Stimulated activated CD8-positive, alpha-beta memory T cell treated with anti-CD3 and anti-CD28 coated beads, Interleukin-2, amount 100 ng/mL, for 48 hours (primary cell): ENCODE measurements around the gene TUBGCP3.
"Not testable (repeated sequence)": the region's sequence is repeated elsewhere in the genome, so short reads cannot be mapped to it uniquely, and the experiment has no call there.

Source experiments
- DNase-seq, 2 donors: peaks; one replicate each; pipeline ENCODE4 v3.0.0-alpha.2; 2020; ENCODE audit warnings: low read depth in 2 of 2

The TUBGCP3 gene

DNA sequence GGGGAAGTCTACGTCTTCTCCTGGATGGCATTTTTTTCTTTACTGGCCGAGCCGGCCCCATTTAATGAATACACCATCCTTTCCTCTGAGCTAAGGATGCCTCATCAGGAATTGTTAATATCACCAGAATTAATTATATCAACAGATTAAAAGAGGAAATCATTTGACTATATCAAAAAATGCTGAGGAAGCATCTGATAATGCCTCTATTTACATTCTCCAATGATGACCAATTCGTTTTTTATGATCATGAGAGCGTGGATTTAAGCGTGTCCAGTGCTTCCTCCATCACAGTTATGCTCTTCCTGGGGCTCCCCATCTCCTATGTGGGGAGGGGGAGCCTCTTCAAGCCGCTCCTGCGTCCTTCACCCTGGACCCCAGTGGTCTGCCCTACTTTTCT, 58.7 kb downstream of the TUBGCP3 start:
- no peak for DNase-seq

DNA sequence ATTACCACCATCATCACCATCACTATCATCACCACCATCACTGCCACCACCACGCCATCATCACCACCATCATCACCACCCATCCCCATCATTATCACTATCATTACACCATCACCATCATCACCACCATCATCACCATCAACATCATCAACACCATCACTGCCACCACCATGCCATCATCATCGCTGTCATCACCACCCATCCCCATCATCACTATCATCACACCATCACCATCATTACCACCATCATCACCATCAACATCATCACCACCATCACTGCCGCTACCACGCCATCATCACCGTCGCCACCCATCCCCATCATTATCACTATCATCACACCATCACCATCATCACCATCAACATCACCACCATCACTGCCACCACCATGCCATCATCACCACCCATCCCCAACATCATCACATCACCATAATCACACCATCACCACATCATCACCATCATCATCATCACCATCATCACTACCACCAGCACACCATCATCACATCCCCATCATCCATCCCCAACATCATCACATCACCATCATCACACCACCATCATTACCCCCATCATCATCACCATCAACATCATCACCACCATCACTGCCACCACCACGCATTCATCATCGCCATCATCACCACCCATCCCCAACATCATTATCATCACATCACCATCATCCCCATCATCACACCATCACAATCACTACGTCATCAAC, 61.7 kb downstream of the TUBGCP3 start:
- DNase-seq: no peak

DNA sequence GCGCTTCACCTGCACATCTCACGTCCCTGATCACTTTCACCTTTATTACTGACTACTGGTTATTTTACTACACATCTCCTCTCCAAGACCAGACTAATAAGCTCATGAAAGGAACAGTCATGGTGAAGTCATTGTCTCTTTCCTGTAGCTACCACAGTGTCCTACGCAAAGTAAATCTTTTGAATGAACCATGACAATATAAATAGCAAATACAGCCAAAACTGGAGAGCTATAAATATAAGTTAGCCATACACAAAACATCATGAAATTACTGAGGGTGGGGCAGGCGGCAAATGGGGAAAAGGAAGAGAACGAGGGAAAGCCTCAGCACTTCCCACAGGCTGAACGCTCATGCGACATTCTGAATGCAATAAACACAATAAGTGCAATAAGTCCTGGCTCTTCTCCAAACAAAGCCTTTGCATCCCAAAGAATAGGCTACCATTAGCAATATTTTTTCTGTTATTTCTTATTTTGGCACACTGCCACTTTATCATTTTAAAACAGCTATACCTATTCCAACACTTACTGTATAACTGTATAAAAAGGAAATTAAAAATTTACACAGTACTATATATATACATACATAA, 62.5 kb downstream of the TUBGCP3 start:
- no peak for DNase-seq

DNA sequence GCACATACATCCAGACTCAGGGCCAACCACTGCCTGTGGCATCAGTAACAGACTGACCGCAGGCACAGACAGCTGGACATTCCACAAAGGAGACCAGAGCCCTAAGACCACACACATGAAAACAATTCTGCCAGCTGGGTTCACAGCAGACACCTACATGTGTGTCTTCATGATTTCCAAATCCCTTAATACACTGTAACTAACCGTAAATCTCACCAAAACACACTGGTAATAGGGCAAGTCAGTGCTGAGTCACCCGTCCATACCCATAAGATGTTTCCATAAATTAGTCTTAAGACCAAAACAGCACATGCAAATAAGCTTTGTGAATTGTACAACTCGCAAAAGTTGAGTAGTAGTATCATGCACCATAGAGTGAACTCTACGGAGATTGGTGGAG, 65.4 kb downstream of the TUBGCP3 start:
- no peak for DNase-seq

DNA sequence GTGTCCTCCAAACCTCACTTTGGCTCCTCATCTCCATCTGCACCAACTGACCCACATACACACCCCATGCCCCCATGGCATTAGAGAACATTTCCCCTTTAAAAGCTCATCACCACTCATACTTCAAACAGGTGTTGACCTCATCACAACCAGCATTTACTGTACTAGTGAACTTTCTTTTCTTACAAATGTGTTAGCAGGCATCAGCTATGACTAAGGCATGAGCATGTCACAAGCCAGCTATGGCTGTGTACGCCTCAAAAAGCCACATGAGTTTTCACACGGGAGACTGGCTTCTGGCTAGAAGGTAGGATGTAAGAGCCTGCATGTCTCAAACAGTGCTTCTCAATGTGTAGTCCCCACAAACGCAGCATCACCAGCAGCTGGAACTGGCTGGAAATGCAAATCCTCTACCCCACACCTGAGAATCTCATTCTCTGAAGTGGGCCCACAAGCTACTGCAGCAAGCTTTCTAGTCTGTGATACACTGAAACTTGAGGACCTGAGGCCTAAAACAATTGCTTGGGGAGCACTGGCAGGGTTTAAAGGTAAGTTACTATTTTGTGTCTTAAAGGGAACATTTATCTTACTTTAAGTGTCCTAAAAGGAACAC, 66.8 kb downstream of the TUBGCP3 start:
- DNase-seq: no peak

DNA sequence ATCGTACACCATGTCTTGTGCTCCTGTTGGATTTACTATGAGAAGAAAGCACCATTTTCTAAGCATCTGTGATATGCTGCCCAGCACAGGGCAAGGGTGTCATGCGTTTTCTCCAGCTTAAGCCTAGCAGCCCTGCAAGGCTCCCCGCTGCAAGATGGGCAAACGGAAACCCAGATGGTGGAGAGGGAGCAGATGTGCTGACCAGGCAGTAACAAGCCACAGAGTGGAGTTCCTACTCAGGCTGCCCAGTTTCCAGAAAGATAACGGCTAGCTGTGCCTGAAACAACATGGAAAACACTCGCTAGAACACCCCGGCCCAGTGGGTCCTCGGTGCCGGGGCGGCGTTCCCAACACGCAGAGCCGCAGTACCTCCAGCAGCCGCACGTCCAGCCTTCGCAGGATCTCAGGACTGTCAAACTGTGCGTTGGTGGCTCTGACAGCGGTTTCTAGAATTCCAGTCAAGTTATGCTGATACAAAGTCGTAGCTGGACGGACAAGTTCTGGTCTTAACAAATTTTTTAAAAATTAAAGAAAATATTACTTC, 68.4 kb downstream of the TUBGCP3 start:
- DNase-seq: no peak

DNA sequence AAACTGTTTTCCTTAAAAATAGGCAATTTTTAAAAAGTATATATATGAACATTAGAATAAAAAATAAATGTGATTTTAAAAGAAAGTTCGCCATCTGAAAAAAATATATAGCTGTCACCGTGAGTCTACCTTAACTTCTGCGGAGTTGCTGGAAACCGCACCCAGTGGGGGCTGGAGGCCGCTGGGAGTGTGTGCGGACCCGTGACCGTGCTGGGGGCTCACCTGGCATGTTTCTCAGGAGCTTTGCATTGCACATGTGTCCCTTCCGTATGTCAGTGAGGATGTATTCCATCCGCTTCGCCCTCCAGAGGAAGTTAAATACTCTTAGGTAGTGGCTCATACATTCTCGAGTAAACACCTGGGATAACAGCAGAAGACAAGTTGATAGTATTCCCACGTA, 71.7 kb downstream of the TUBGCP3 start:
- DNase-seq: no peak

DNA sequence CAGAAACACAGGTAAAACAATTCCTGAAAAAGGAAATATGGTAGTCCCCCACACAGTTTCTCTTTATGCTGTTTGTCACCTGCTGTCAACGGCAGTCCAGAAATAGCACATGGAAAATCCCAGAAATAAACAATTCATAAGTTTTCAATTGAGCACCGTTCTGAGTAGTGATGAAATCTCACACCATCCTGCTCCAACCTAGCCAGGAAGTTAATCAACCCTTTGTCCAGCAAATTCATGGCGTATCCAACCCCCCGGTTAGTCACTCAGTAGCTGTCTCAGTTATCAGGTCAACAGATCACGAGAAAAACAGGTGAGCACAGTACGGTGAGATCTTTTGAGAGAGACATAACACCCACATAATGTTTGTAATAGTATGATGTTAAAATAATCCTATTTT, 74.2 kb downstream of the TUBGCP3 start:
- no peak for DNase-seq

DNA sequence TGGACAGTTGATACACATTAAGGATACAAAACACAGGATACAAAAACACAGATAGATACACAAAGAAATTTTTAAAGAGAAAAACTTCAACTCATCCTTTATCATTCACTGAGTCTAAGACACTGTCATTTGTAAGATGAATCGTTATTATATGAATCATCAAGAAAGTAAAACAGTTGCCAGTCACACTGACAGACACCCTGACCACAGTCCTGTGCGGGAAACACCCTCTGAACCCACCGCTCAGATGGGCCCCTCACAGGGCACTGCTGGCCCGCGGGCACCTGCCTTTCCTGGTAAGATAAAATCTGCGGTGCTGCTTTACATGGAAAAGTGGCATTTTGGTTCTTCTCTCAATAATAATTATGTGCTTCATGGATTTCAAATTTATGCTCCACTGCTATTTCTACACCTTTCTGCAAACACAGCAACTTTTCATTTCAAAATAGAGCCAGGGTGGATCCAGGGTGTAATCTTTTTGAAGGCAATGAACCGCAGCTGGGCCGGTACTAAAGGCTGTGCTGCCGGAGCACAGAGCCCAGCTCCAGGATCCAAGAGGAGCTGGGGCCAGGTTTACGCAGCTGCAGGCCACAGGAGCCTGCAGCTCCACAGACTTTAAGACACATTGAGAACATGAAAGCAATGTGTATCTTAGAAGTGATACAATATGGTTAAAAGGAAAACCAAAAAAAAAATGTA, 76.8 kb downstream of the TUBGCP3 start:
- DNase-seq: peak in 1 of 2 donors; percentile 22

DNA sequence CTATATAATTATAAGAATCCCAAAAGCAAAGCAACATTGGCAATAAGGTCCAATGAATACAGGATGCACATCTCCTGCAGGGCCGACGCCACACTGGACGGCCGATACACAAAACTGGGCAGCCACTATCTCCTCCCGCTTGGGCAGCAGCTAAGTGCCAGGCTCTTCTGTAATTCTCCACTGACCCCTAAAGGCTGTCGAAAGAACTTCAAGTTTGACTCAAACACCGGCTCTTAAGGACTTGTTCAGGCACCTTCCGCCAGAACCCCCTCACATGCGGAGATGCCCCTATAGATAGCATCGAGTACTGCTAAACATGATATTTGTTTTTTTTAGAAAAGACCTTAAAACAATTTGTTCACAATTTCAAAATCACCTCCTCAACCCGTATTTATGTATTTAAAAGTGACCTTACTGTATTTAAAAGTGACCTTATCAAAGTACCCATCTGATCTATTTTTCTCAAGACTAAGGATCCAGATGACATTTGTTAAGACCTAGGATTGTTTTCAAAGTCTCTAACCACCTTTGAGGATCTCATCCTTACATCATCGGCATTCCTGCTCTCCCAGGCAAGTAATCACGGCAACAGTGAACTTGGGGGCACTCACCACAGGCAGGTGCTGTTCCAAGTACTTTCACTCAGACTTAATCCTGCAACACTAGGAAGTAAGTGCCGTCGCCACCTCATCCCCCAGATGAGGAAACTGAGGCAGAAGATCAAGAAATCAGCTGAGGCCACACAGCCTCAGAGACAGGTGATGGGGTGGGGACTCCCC, 77.8 kb downstream of the TUBGCP3 start:
- DNase-seq: no peak

DNA sequence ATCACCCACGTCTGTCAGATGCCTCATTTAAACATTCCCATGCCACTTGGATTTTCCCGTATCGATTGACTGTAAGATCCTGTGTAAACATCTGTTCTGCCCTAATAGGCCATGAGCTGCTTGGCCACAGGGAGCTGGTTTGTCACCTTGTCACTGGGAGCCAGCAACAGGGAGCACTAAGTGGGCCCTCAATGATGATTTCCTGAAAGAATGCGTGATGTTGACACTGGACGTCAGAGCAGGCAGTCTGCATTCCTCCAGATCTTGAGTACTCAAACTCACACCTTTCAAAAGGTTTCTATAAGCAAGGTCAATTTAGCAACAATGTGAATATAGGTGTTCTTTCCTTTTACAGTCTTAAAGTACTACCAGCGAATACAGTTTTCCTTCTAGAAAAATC, 78.8 kb downstream of the TUBGCP3 start:
- DNase-seq: no peak

DNA sequence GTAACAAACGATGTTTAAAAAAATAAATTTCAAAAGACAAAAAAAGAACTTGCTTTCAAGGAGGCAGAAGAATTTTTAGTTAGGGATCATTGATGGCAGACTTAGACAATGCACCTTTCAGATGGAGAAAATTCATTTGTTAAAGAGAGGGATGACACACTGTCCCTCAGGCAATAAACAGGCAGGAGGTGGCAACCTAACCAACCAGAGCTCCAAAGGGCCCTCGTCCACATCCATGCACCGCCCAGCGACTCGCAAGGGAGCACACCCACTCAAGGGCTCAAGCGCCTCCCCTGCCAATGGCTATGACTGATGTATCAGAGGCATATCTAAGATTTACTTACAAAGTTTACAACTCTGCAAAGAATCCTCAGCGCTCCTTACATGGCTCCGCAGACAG, 81.9 kb downstream of the TUBGCP3 start:
- DNase-seq: no peak

DNA sequence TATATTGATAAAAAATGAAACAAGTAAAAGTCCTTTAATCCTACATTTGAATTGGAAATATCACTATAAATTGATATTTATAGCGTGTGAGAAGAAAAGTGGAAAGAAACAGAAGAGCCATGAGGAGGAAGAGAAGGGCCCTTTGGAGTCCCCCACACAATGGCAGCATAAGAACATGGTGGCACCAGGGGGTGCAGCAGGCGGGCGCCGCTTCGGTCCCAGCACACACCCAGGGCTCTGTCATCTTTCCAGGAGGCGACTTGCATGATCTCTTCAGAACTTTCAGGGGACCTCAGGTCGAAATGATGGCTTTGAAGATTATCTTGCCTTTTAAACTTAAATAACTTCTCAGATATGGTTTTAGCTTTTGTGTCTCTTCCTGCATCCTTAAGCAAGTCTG, 91.8 kb downstream of the TUBGCP3 start:
- no peak for DNase-seq

DNA sequence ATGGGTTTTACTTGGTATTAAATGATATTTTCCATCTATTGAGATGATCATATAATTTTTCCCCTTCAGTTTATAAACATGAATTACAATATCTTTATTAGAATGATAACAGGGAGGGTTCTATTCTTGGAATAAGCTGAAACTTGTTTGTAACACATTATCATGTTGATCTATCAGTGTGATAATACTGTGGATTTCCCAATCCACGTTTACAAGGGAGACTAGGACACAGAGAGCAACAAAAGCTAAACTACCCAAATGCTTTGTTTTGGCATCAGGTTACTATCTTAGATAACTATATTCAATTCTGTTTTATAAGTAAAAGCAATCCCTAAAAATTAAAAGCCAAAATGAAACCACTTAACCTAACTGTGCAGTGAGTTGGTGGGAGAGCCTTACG, 92.5 kb downstream of the TUBGCP3 start:
- no peak for DNase-seq

DNA sequence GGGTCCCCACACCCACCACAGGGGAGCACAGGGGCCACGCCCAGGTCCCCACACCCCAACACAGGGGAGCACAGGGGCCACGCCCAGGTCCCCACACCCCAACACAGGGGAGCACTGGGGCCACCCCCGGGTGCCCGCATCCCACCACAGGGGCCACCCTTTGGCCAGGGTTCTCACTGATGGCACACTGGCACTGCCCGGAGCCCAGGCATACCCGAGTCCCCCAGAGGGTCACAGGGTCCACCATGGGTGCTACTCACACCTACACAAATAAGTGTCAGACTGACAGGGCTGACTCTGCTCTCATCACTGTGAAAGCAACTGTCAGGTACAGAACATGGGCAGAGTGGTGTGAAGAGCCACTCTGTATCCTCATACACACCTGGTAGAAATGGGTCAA, 98.8 kb downstream of the TUBGCP3 start:
- no peak for DNase-seq

DNA sequence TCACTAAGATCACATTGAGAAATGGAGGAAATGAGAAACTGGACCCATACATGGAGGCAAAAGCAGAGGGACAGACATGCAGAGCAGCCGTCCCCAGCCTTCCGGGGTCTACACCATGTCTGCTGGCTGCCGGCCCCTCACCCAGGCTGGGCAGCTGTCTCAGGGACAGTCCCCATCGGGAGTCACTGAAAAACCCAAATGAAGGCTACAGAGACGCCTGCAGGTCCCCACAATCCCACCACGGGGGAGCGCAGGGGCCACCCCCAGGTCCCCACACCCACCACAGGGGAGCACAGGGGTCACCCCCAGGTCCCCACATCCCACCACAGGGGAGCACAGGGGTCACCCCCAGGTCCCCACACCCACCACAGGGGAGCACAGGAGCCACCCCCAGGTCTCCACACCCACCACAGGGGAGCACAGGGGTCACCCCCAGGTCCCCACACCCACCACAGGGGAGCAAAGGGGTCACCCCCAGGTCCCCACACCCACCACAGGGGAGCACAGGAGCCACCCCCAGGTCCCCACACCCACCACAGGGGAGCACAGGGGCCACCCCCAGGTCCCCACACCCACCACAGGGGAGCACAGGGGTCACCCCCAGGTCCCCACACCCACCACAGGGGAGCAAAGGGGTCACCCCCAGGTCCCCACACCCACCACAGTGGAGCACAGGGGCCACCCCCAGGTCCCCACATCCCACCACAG, 99.5 kb downstream of the TUBGCP3 start:
- not testable (repeated sequence) for DNase-seq

DNA sequence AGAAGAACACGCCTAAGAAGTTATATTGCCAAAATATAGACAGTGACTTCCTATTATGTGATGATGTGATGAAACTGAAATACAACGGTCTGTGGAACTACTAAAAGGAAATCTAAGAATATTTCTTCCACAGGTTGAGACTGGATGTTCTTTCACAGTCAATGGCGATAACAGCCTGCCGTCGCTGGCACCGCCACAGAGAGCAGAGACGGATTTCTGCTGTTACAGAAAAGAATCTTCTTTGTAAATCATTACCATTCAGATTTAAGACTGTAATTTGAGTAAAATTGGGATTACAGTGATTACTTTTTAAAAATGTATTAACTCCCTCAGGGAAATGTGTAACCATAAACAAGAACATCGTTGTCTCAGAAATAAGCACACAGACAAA, 100.8 kb downstream of the TUBGCP3 start:
- no peak for DNase-seq

DNA sequence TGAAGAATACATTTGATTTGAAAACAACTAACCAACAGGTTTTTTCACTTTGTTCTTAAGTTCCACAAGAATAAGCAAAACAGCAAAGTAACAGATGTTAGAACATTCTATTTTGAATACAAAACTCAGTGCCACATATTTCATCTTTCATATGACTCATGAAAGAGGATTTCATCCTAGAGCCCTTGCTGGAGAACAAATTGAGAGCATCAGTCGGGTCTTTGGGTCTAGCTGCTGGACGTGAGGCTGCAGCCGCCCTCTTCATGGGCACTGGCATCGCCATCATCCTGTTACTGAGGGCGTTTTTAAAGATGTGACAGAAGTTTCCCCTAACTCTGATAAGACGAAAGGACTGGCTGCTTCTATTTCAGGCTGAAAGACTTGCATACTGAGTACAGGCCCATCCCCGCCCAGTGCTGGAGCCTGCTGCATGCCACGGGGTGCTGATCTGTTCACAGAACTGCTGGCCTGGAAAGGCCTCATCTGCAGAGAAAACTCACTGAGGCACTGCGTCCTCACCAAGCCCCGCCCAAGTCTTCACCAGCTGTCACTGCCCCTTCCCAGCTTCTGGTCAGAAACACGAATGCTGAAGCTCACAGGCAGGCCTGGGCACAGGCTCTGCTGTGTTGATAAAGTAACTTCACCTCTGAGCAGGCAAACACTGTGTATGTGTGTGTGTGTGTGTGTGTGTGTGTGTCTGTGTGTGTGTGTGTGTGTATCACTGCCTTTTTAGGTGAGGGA, 101.4 kb downstream of the TUBGCP3 start:
- no peak for DNase-seq

DNA sequence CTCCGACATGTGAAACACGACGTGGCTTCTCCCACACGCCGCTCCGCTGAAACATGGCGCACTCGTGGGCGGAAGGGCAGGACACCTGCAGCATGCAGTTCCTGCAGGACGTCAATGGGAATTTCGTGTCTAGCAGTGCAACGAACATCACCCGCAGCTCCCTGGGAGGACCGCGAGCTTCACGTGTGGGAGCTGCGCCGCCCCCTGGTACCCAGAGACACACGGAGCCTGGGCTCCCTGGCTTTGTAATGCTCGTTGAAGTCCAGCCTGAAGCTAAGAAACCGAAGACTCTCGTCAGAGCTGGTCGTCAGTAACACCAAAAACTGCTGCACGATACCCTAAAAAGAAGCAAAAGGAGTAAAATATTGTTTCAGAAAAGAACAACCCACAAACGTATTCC, 102.1 kb downstream of the TUBGCP3 start:
- not testable (repeated sequence) for DNase-seq

DNA sequence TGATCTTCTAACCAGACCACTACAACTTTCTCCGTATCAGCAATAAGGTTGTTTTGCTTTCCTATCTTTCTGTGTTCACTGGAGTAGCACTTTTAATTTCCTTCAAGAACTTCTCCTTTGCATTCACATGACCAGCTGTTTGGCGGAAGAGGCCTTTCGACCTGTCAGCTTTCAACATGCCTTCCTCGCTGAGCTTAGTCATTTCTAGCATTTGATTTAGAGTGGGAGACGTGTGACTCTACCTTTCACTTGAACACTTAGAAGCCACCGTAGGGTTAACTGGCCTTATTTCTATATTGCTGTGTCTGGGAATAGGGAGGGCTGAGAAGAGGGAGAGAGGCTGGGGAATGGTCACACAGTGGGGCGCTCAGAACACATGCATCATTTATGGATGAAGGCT, 104.7 kb downstream of the TUBGCP3 start:
- DNase-seq: no peak
